Stomach (tissue), 4 donors: ENCODE measurements around the gene ADRM1.

ENCODE experiments used
- POLR2A ChIP-seq, 4 donors: fragments of 450-650 bp; IDR thresholded peaks; one replicate each; pipeline ENCODE4 v1.6.1; 2016; ENCODE audit warnings: antibody characterized with exemption in 4 of 4, control low read depth in 2 of 4, mild to moderate bottlenecking in 1 of 4, moderate library complexity in 1 of 4
- TF ChIP-seq, protein P1 (sequence below), 7 experiments: fragments of 450-650 bp in 4 of 7; fragments of 200-600 bp in 3 of 7; sonication (generic) in 3 of 7; IDR thresholded peaks; one replicate each; pipeline ENCODE4 v1.5.1; 2016 to 2019; ENCODE audit warnings: antibody characterized with exemption in 7 of 7, control low read depth in 2 of 7, mild to moderate bottlenecking in 1 of 7

- TF ChIP-seq, protein P1, sequence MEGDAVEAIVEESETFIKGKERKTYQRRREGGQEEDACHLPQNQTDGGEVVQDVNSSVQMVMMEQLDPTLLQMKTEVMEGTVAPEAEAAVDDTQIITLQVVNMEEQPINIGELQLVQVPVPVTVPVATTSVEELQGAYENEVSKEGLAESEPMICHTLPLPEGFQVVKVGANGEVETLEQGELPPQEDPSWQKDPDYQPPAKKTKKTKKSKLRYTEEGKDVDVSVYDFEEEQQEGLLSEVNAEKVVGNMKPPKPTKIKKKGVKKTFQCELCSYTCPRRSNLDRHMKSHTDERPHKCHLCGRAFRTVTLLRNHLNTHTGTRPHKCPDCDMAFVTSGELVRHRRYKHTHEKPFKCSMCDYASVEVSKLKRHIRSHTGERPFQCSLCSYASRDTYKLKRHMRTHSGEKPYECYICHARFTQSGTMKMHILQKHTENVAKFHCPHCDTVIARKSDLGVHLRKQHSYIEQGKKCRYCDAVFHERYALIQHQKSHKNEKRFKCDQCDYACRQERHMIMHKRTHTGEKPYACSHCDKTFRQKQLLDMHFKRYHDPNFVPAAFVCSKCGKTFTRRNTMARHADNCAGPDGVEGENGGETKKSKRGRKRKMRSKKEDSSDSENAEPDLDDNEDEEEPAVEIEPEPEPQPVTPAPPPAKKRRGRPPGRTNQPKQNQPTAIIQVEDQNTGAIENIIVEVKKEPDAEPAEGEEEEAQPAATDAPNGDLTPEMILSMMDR (IDR thresholded peaks at IDR 0.05) = no peak
- no peak for TF ChIP-seq POLR2A (IDR thresholded peaks at IDR 0.05)
Observed at GRCh38 chr20:62268228-62268900, 34.4 kb upstream of the ADRM1 start.
